Naive thymus-derived CD8-positive, alpha-beta T cell (primary cell): Measurements from ENCODE around the gene TMPRSS6. TPM values are rescaled to one million over a fixed set of nuclear protein-coding genes. Genes with fewer than 3 reads are reported as not detected.

Experiments
- ATAC-seq, 2 donors: fragments of 150-1000 bp; cut with Tn5 transposase in 1 of 2; sonication (Bioruptor Pico), chemical (Tn5 transposase) in 1 of 2; 1 replicate in 1 of 2; 2 replicates in 1 of 2; pipeline ENCODE4 v1.10.0; 2021; ENCODE audit warnings: mild to moderate bottlenecking in 2 of 2, moderate library complexity in 2 of 2
- POLR2A ChIA-PET: fragments of 350-600 bp; sonication (Branson Sonifier 250); formaldehyde crosslinking; loops from one replicate; lab custom pipeline; 2021; ENCODE audit warnings: antibody characterized with exemption; lab: Charles Lee
- DNase-seq, 10 donors: peaks; one replicate each; pipeline versions ENCODE4 v3.0.0 to v3.0.0-alpha.2; 2020 to 2022
- H3K27ac Mint-ChIP-seq, 10 donors: one replicate each; pipeline ENCODE4 v1.8.0; 2020 to 2022; ENCODE audit warnings: mild to moderate bottlenecking in 10 of 10, mixed read lengths in 10 of 10, moderate library complexity in 4 of 10, inconsistent platforms in 1 of 10
- H3K27me3 Mint-ChIP-seq, 5 donors: one replicate each; pipeline ENCODE4 v1.8.0; 2021 to 2022; ENCODE audit warnings: mixed read lengths in 5 of 5
- H3K36me3 Mint-ChIP-seq, 3 donors: one replicate each; pipeline ENCODE4 v1.8.0; 2020 to 2022; ENCODE audit warnings: mixed read lengths in 3 of 3, mild to moderate bottlenecking in 2 of 3, inconsistent platforms in 1 of 3
- H3K4me1 Mint-ChIP-seq, 4 donors: one replicate each; pipeline ENCODE4 v1.8.0; 2021 to 2022; ENCODE audit warnings: mixed read lengths in 4 of 4
- H3K4me3 Mint-ChIP-seq, 10 donors: one replicate each; pipeline ENCODE4 v1.8.0; 2020 to 2022; ENCODE audit warnings: mild to moderate bottlenecking in 10 of 10, mixed read lengths in 10 of 10, moderate library complexity in 6 of 10, inconsistent platforms in 1 of 10
- H3K9me3 Mint-ChIP-seq, 9 donors: one replicate each; pipeline ENCODE4 v1.8.0; 2020 to 2022; ENCODE audit warnings: mixed read lengths in 9 of 9, mild to moderate bottlenecking in 3 of 9, inconsistent platforms in 1 of 9, moderate library complexity in 1 of 9
- polyA plus RNA-seq, 3 donors: library from polyadenylated mRNA; unstranded; fragments of 300-500 nt; fragmentation: Illumina TruSeq; gene quantifications; one replicate each; pipeline ENCODE4 v1.2.3, GENCODE V29; 2021
- total RNA-seq, 8 experiments: library from RNA in 2 of 8; stranded (reverse) in 2 of 8; gene quantifications; one replicate each; pipeline ENCODE4 v1.2.3 and lab custom pipeline; 2021 to 2026

The TMPRSS6 gene
- total and polyA plus RNA-seq, 5 experiments from 2014 or later = 0.05 to 0.36 (median 0.09) TPM

- no peak for ATAC-seq
- H3K9me3 Mint-ChIP-seq = no peaks in the 10 kb centered on the region
Measured at GRCh38 chr22:37023743-37024338, 85.7 kb downstream of the TMPRSS6 start.

GRCh38 chr22:37022483-37023337, 86.8 kb downstream of the TMPRSS6 start:
- Mint-ChIP-seq H3K36me3 (no peaks in the 10 kb centered on the region), H3K4me1 (peaks cover 0 to 21% (median 7%) of the 10 kb centered on the region in 4 donors), H3K4me3 (no peak overlapping the region), H3K27me3 (peaks cover 0 to 26% (median 10%) of the 10 kb centered on the region in 5 donors), H3K9me3 (no peaks in the 10 kb centered on the region), H3K27ac (peak overlapping the region in 1 of 10 donors; percentile 38)
- ATAC-seq = no peak
- DNase-seq = peak in 1 of 10 donors; percentile 43
- POLR2A ChIA-PET = no interaction called here

More at GRCh38 chr22:37023743-37024338, 85.7 kb downstream of the TMPRSS6 start:
- peaks cover 0 to 18% (median 5%) of the 10 kb centered on the region in 4 donors for H3K4me1 Mint-ChIP-seq
- H3K36me3 Mint-ChIP-seq = no peaks in the 10 kb centered on the region
- peak in 1 of 10 donors; percentile 58 for DNase-seq
- peaks cover 0 to 19% (median 10%) of the 10 kb centered on the region in 5 donors for H3K27me3 Mint-ChIP-seq
- no peak overlapping the region for H3K27ac Mint-ChIP-seq
- POLR2A ChIA-PET = no interaction called here
- no peak overlapping the region for H3K4me3 Mint-ChIP-seq

GRCh38 chr22:37021710-37022482, 87.6 kb downstream of the TMPRSS6 start:
- Mint-ChIP-seq H3K36me3 (no peaks in the 10 kb centered on the region), H3K27me3 (peaks cover 0 to 30% (median 12%) of the 10 kb centered on the region in 5 donors), H3K4me3 (peak overlapping the region in 6 of 10 donors; percentile 22 to 70 (median 56)), H3K27ac (peak overlapping the region in 1 of 10 donors; percentile 38), H3K9me3 (no peaks in the 10 kb centered on the region), H3K4me1 (peaks cover 0 to 21% (median 7%) of the 10 kb centered on the region in 4 donors)
- DNase-seq = peak; percentile 16 to 61 (median 42)
- POLR2A ChIA-PET = no interaction called here
- ATAC-seq = peak; percentile 52 to 60

- H3K4me1 Mint-ChIP-seq = peaks cover 0 to 21% (median 7%) of the 10 kb centered on the region in 4 donors
- ATAC-seq (no peak), DNase-seq (peak in 1 of 10 donors; percentile 46)
- H3K27me3 Mint-ChIP-seq = peaks cover 0 to 30% (median 12%) of the 10 kb centered on the region in 5 donors
- POLR2A ChIA-PET = no interaction called here
- no peak overlapping the region for H3K27ac Mint-ChIP-seq
- no peaks in the 10 kb centered on the region for H3K9me3 Mint-ChIP-seq
- H3K4me3 Mint-ChIP-seq = peak overlapping the region in 2 of 10 donors; percentile 38 to 39
- H3K36me3 Mint-ChIP-seq = no peaks in the 10 kb centered on the region
Measured at GRCh38 chr22:37021041-37021440, 88.5 kb downstream of the TMPRSS6 start.

GRCh38 chr22:37020192-37020479, 89.4 kb downstream of the TMPRSS6 start:
- H3K27me3 Mint-ChIP-seq = peaks cover 0 to 30% (median 12%) of the 10 kb centered on the region in 5 donors
- POLR2A ChIA-PET = no interaction called here
- no peak for ATAC-seq
- peak overlapping the region; percentile 72 to 87 (median 82) for H3K4me3 Mint-ChIP-seq
- DNase-seq = peak in 1 of 10 donors; percentile 30
- H3K9me3 Mint-ChIP-seq = no peaks in the 10 kb centered on the region
- H3K27ac Mint-ChIP-seq = peak overlapping the region in 1 of 10 donors; percentile 61
- H3K36me3 Mint-ChIP-seq = no peaks in the 10 kb centered on the region
- H3K4me1 Mint-ChIP-seq = peaks cover 0 to 21% (median 7%) of the 10 kb centered on the region in 4 donors

- POLR2A ChIA-PET = no interaction called here
- DNase-seq = peak in 6 of 10 donors; percentile 19 to 62 (median 22)
- Mint-ChIP-seq H3K9me3 (no peaks in the 10 kb centered on the region), H3K4me3 (peak within 1 kb of the TSS; percentile 72 to 87 (median 82)), H3K36me3 (no peaks in the 10 kb centered on the region), H3K4me1 (peaks cover 0 to 21% (median 7%) of the 10 kb centered on the region in 4 donors), H3K27ac (peak within 1 kb of the TSS in 4 of 10 donors; percentile 31 to 61 (median 38)), H3K27me3 (peaks cover 0 to 30% (median 12%) of the 10 kb centered on the region in 5 donors)
- peak; percentile 78 to 80 for ATAC-seq
Measured at GRCh38 chr22:37019309-37020191, 90.0 kb downstream of the TMPRSS6 start, which contains the start of the genes MPST and TST. Gene MPST, plus strand, starts transcription at chr22:37019742. Its CDS starts 95 bp downstream, at chr22:37019837. Gene TST, minus strand, starts transcription at chr22:37019447. Its CDS starts 715 bp downstream, at chr22:37018732.

- no peak overlapping the region for H3K27ac Mint-ChIP-seq
Measured at GRCh38 chr22:37018815-37019308, 90.7 kb downstream of the TMPRSS6 start.

GRCh38 chr22:37018086-37018814, 91.3 kb downstream of the TMPRSS6 start:
- peaks cover 0 to 30% (median 12%) of the 10 kb centered on the region in 5 donors for H3K27me3 Mint-ChIP-seq
- ATAC-seq = no peak
- peak in 1 of 10 donors; percentile 37 for DNase-seq
- no peaks in the 10 kb centered on the region for H3K36me3 Mint-ChIP-seq
- H3K9me3 Mint-ChIP-seq = no peaks in the 10 kb centered on the region
- peaks cover 0 to 21% (median 7%) of the 10 kb centered on the region in 4 donors for H3K4me1 Mint-ChIP-seq
- peak overlapping the region; percentile 50 to 81 (median 68) for H3K4me3 Mint-ChIP-seq
- H3K27ac Mint-ChIP-seq = no peak overlapping the region
- POLR2A ChIA-PET = no interaction called here

More at GRCh38 chr22:37018815-37019308, 90.7 kb downstream of the TMPRSS6 start:
- Mint-ChIP-seq H3K27me3 (peaks cover 0 to 30% (median 12%) of the 10 kb centered on the region in 5 donors), H3K9me3 (no peaks in the 10 kb centered on the region), H3K4me3 (peak overlapping the region; percentile 50 to 81 (median 68)), H3K4me1 (peaks cover 0 to 21% (median 7%) of the 10 kb centered on the region in 4 donors), H3K36me3 (no peaks in the 10 kb centered on the region)
- POLR2A ChIA-PET = no interaction called here
- DNase-seq = peak in 2 of 10 donors; percentile 11 to 34
- ATAC-seq = peak; percentile 21 to 30

- POLR2A ChIA-PET = no interaction called here
- H3K27ac Mint-ChIP-seq = peak overlapping the region in 1 of 10 donors; percentile 62
- DNase-seq (no peak), ATAC-seq (no peak)
- no peaks in the 10 kb centered on the region for H3K9me3 Mint-ChIP-seq
- H3K4me3 Mint-ChIP-seq = peak overlapping the region in 2 of 10 donors; percentile 45 to 74
- H3K27me3 Mint-ChIP-seq = peaks cover 0 to 29% (median 12%) of the 10 kb centered on the region in 5 donors
- peaks cover 0 to 21% (median 7%) of the 10 kb centered on the region in 4 donors for H3K4me1 Mint-ChIP-seq
- H3K36me3 Mint-ChIP-seq = no peaks in the 10 kb centered on the region
Measured at GRCh38 chr22:37017356-37017755, 92.2 kb downstream of the TMPRSS6 start.

- ATAC-seq = no peak
- Mint-ChIP-seq H3K4me3 (peak overlapping the region in 2 of 10 donors; percentile 22 to 55), H3K9me3 (no peaks in the 10 kb centered on the region), H3K27ac (no peak overlapping the region), H3K36me3 (no peaks in the 10 kb centered on the region), H3K27me3 (peaks cover 0 to 22% (median 6%) of the 10 kb centered on the region in 5 donors), H3K4me1 (peaks cover 0 to 16% (median 7%) of the 10 kb centered on the region in 4 donors)
- POLR2A ChIA-PET = no interaction called here
- no peak for DNase-seq
Measured at GRCh38 chr22:37016134-37016910, 93.2 kb downstream of the TMPRSS6 start.
